G401 (cell line): Measurements from ENCODE around the gene RDH8. TPM values are rescaled to one million over a fixed set of nuclear protein-coding genes. Genes with fewer than 3 reads are reported as not detected.
"Not testable (repeated sequence)": the region's sequence is repeated elsewhere in the genome, so short reads cannot be mapped to it uniquely, and the experiment has no call there.

Experiments used
- DNase-seq: peaks from one replicate; pipeline ENCODE4 v3.0.0-alpha.2; 2015; ENCODE audit warnings: low spot score
- in situ Hi-C: cut with HindIII; loops from 2 replicates; pipeline ENCODE4 v1.10.0; 2016; ENCODE audit warnings: low sequenced_read_pairs, mixed read lengths
- total RNA-seq: library from RNA; depleted of rRNA; stranded (reverse); fragments of >200 nt; shearing (Covaris generic); gene quantifications from 2 replicates; pipeline ENCODE4 v1.2.3, GENCODE V29; 2014

RDH8 gene
- total RNA-seq, 1 experiment from 2014 or later = not detected

DNA sequence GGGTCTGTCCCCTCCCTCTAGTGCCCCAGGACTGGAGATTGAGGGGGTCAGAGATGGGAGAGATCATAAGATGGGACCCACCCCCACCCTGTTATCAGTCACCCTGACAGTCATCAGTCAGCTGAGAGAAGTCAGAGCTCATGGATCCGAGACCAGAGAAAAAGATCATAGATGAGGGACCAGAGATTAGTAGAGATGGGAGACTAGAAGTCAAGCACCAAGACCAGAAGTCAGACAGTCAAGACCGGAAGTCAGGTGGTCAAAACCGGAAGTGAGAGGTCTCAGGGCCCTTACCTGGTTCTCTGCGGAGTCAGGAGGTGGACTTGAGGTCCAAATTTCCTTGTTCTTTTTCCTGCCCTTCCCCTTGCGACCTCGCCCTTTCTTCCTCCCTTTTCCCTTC, 10.0 kb upstream of the RDH8 start:
- in situ Hi-C loops = no loop called here
- no peak for DNase-seq

DNA sequence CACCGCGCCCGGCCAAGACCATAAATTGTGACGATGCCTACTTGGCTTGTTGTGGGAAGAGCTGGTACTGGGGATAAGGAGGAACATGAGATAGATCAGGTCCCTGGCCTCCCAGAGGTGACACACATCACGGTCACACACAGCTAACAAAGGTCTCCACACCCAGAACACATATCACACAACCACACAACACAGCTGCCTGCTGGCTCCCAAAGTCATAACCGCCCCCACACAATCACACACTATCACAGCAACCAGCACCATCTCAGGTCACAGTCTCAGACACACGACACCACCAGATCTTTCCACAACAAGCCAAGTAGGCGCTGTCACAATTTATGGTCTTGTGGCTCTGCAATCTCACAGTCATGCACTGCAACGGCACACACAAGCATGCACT, 8.7 kb upstream of the RDH8 start:
- in situ Hi-C loops = no loop called here
- no peak for DNase-seq

DNA sequence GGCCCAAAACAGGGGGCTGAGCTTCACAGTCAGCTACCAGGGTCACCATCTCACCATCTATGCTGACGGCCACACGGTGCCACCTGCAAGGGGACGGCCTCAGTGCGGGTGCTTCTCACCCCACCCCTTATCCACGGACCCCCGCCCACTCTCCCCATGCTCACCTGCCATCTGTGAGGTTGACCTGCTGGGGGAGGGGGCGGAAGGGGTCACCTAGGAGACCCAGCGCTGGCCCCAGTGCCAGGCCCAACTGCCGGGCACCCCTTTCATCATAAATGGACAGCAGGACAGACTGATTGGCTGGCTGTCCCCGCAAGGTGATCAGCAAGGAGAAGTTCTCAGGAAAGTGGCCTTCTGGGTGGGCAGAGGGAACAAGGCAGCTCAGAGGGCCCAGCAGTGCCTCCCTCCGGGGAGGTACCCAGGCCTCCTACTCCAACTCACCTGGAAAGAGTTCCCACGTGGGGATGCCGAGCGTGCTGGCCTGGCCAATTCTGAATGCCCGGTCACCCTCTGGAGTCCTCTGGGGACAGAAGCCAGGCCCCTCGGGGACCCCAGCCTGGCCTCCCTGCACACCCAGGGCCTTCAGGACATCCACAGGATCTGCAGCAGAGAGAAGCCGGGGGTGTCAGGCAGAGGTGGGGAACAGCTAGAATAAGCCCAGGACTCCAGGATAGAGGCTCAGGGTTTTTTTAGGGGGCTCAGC, 7.5 kb upstream of the RDH8 start:
- no peak for DNase-seq
- in situ Hi-C loops = no loop called here

DNA sequence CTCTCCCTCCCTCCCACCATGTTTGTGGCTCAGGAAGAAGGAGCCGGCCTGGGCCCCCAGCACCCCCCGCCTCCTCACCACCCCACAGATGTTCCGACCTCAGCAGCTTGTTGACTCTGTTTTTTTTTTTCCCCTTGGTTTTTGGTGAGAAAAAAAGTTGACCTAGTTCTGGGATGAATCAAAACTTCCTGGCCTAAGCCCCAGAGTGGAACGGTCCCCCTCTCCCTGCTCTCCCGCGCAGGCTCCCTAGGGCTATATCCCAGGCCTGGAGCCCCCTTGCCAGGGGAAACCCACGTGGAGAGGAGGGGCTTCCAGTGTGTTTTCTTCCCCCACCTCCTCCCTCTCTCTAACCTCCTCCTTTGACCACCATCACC, 7.0 kb upstream of the RDH8 start:
- peak; percentile 6 for DNase-seq
- in situ Hi-C loops = no loop called here

DNA sequence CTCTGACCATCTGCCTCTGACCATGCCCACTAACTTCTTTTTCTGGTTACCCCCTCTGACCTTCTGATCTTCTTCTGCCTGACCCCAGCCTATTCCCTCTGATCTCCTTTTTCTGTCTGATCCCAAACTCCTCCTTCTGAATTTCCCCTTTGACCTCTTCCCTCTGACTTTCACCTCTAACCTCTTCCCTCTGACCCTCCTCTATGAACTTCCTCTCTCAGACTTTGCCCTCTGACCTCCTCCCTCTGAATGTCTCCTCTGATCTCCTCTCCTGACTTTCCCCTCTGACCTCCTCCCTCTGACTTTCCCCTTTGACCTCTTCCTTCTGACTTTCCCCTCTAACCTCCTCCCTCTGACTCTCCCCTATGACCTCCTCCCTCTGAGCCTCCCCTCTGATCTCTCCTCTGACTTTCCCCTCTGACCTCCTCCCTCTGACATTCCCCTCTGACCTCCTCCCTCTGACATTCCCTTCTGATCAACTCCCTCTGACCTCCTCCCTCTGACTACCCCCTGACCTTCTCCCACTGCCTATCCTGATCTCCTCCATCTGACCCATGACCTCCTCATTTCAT, 6.4 kb upstream of the RDH8 start:
- in situ Hi-C loops = no loop called here
- DNase-seq = no peak

DNA sequence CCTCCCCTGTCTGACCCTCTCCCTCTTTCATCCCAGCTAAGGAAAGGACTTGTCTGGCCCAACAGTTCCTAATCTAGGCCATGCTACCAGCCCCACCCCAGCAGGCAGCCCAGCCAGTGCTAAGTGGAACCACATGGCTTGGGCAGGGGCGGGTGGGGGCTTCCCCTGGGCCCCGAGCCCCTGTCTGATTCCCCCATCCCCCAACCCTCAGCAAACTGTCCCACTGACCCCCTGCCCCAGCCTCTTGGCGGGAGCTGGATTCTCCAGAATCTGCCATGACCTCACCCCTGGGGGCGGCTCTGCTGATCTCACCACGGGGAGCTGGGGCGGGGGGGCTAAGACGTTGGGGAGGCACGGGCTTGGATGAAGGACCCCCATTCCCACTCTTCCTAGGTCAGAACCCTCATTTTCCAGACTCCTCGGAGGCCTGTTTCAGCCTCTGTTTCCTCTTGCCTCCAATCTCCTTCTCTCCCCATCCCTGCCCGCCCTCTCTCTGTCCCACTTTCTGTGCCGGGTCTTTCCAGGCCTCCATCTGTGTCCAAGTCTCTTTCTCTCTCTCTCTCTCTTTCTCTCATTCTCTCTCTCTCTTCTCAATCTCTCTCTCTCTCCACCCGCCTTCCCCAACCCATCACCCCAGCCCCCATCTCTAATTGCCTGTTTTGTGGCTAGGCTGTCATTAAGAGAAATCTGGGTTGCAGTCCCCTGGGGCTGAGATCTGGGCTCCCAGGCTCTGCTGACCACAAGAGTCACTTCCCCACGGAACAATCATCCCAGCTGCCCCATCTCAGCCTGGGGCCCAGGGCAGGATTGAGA, 5.7 kb upstream of the RDH8 start:
- no peak for DNase-seq

DNA sequence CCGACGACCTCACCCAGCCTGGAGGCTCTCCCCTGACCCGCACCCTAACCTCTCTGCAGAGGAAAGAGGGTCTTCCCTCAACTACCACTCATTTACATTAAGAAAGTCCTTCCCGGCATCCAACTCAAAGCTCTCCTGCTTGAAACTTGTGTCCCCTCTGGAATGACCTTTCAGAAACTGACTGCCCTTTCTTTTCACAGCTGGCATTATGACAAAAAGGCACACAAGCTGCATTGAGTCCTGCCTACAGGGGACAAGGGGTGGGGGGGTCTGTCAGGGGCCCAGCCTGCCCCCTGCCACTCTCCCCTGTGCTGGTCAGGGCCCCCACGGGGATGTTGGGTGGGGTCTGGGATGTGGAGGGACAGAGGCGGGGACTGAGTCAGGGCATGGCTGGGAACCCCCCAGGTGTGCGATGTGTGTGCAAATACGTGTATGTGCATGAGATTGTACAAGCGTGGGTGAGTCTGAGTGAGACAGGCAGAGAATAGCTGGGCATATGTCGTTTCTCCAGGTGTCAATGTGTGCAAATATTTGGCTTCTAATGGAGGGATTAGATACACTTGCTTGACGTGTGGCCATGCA, 5.0 kb upstream of the RDH8 start:
- in situ Hi-C loops = no loop called here
- DNase-seq = no peak

More for the DNA sequence above, 5.7 kb upstream of the RDH8 start:
- in situ Hi-C loops = no loop called here

DNA sequence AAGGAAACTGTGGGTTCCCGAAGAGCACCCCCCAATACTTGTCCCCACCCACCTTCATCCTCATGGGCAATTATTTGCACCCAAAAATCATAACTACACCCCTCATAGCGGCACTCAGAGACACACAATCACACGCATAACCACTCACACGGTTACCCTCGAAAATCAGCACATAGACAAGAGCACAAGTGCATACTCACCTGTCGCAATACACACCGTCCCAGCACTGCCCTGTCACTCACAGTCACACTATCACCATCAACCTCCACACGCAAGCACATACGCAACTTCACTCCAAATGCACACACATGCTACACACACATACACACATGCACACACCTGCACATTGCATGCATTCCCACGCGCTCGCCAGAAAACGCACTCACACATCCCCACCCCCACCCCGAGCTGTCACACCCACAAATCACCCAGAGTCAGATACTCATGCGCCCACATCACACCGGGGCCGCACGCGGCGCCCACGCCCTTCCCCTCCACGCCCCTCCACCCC, 3.5 kb upstream of the RDH8 start:
- in situ Hi-C loops = no loop called here
- DNase-seq = no peak

DNA sequence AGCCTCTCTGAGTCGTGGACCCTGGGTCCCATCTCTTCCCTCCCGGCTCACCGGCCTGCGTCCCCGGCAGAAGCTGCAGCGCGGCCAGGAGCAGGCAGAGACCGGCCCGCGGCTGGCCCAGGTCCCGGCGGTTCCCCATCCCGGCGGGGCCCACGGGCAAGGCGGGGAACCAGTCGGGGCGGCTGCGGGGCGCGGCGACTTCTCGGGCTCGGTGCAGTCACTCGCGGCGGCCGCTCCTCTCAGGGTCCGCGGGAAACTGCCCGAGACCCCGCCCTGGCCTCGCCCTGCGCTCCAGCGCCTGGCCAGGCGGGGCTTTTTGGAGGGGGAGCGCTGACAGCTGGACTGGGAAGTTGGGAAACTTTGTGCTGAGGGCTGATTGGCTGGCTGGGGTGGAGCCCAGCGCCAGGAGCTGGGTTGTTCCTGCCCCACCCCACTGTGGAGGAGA, 3.0 kb upstream of the RDH8 start, which contains the start of gene COL5A3:
TSS of gene COL5A3 (minus strand) at position 258 of the 445 bp plus-strand sequence. CDS start at position 139, 119 bp downstream.
- no peak for DNase-seq
- in situ Hi-C loops = no loop called here

DNA sequence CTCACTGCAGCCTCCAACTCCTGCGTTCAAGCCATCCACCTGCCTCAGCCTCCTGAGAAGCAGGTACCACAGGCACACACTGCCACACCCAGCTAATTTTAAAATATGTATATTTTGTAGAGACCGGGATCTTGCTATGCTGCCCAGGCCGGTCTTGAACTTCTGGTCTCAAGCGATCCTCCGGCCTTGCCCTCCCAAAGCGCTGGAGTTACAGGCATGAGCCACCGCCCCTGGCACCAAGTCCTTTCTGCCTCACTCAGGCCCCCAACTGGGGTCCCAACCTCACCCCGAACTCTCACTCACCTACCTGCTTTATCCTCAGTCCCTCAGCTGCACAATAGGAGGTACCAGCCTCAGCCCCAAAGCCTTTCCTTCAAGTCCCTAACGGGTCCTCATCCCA, 2.3 kb upstream of the RDH8 start:
- in situ Hi-C loops = no loop called here
- no peak for DNase-seq

DNA sequence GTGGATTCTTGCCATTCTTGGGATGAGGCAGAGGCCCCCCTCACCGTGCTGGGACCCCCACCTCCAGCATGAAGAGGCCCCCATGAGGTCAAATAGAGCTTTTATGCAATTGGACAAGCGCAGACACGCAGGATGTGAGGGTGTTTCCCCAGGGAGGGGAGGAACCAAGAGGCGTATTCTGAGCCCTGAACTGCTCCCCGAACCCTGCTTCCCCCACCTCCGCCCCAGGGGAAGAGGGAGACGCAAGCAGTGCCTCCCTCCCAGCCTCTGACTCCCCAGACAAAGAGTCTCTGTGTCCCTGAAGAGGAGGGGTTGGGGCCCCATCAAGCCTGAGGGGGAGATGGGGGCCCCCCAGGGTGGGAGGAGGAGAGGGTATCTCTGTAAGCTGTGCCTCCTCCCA, 1.3 kb upstream of the RDH8 start:
- DNase-seq = no peak
- in situ Hi-C loops = no loop called here

DNA sequence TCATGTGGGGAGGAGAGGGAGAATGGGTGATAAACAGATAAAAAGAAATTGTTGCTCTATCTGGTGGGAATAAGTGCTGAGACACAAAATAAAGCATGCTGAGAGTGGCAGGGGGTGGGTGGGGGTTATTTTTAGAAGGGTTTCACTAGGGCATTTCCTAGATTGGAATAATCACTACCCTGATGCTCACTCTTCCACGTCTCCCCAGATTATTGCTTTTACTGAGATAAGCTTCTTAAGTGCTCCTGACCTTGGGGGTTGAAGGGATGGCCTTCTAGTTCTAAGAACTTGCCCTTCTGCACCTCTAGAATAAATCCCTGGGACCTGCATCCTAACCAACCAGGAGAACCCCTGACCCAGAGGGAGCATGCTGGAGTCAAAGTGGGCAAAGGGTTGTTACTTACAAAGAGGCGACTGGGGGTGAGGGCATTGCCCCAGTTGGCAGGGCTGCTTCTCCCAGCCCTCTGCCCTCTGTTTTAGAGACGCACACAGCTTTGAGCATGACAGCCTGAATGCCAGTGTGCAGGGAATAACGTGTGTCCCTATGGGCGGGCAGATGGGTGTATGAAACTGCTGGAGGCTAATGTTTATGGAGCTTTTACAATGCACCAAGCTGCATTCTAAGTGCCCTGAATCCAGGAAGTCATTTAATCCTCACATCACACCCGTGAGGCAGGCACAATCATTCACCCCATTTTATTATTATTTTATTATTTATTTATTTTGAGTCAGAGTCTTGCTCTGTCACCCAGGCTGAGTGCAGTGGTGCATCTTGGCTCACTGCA, 743 bp downstream of the RDH8 start:
- DNase-seq = no peak

DNA sequence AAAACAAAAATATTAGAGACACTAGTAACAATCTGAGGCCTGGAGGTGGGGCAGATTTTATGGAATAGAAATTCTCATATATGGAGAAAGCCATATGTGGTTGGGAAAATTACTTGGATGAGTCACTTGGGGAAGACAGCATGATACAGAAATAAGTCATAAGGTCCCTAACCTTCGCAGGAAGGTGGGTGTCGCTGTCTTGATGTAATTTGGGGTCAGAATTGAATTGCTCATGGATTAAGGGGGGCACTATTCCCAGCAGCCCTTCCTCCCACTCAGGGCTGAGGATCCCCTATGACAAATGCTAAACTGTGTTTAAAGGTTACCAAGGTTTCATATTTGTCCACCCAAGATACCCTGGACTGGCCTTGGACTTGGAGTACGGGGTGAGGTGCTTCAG, 5.0 kb downstream of the RDH8 start:
- in situ Hi-C loops = no loop called here
- no peak for DNase-seq

More for the DNA sequence above, 743 bp downstream of the RDH8 start:
- in situ Hi-C loops = no loop called here

DNA sequence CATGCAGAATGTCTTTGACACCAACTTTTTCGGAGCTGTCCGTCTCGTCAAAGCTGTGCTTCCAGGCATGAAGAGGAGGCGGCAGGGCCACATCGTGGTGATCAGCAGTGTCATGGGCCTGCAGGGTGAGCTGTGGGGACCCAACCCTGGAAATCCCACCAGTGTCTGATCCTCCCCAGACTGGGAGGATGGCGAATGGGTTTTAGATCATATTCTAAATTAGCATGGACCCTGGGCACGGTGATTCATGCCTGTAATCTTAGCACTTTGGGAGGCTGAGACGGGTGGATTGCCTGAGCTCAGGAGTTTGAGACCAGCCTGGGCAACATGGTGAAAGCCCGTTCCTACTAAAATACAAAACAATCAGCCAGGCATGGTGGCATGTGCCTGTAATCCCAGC, 5.5 kb downstream of the RDH8 start:
- DNase-seq = no peak
- in situ Hi-C loops = no loop called here

DNA sequence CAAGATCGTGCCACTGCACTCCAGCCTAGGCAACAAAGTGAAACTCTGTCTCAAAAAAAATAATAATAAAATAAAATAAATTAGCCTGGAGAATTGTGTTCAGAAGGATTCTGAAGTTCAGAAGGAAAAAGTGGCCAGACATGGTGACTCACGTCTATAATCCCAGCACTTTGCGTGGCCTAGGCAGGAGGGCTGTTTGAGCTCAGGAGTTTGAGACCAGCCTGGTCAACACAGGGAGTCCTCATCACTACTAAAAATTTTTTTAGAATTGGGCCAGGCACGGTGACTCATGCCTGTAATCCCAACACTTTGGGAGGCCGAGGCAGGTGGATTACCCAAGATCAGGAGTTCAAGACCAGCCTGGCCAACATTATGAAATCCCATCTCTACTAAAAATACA, 6.0 kb downstream of the RDH8 start:
- no peak for DNase-seq
- in situ Hi-C loops = no loop called here

DNA sequence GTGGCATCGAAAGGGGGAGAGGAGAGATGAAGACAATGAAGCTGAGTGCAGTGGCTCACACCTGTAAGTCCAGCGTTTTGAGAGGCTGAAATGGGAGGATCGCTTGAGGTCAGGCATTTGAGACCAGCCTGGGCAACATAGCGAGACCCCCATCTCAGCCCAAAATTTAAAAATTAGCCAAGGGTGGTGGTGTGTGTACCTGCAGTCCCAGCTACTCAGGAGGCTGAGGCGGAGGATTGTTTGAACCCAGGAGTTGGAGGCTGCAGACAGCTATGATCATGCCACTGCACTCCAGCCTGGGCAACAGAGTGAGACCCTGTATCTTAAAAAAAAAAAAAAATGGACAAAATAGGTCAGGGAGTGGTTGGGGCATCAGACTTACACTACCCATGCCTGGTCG, 7.6 kb downstream of the RDH8 start:
- in situ Hi-C loops = no loop called here
- DNase-seq = no peak

DNA sequence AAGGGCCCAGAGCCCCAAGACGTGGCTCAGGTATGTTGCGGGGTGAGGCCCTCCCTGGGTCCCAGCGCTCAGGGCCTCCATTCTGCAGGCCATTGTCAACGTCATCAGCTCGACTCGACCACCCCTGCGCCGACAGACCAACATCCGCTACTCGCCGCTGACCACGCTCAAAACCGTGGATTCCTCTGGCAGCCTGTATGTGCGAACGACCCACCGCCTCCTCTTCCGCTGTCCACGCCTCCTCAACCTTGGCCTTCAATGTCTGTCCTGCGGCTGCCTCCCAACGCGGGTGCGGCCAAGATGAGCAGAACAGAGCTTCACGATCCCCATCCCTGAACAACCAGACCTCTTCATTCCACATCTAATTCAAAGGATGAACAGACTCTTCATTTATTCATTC, 8.2 kb downstream of the RDH8 start:
- in situ Hi-C loops = no loop called here
- no peak for DNase-seq

DNA sequence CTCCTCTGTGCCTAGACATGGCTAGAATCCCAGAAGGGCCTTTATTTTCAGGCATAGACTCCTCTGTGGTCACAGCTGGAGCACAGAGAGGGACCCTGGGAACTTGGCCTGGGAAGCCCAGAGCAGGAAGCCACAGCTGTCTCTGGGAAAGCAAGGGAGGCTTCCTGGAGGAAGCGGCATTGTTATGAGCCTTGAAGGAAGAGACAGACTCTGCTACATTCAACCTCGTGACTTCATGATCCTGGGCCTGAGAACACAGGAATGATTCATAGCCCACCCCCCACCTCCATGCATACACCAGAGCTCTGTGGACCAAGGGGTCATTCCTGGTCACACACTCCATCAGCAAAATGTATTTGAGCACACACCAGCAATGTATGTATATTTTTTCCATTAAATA, 8.6 kb downstream of the RDH8 start:
- in situ Hi-C loops = no loop called here
- no peak for DNase-seq

DNA sequence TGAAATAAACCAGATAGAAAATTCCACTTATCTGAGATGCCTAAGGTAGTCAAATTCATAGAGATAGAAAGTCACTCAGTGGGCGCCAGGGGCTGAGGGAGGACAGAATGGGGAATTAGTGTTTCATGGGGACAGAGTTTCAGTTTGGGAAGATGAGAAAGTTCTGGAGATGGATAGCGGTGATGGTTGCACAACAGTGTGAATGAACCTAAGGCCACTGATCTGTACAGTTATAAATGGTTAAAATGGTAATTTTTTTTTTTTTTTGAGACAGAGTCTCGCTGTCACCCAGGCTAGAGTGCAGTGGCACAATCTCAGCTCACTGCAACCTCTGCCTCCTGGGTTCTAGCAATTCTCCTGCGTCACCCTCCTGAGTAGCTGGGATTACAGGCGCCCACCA, 9.8 kb downstream of the RDH8 start:
- in situ Hi-C loops, DNase-seq: not testable (repeated sequence)
